Dedifferentiated amniotic fluid mesenchymal stem cell (primary cell): ENCODE data around the gene STIP1.

Source experiments
- DNase-seq: peaks from one replicate; pipeline ENCODE4 v3.0.0-alpha.2; 2016; ENCODE audit errors: extremely low spot score

STIP1 gene

GRCh38 chr11:64198511-64198910, 12.5 kb downstream of the STIP1 start:
- no peak for DNase-seq

GRCh38 chr11:64201543-64201942, 15.6 kb downstream of the STIP1 start:
- DNase-seq = no peak

- no peak for DNase-seq
These were observed 17.0 kb downstream of the STIP1 start for GRCh38 chr11:64202992-64203391.

- DNase-seq = no peak
These were observed 17.6 kb downstream of the STIP1 start for GRCh38 chr11:64203421-64204079.

- DNase-seq = no peak
These were observed 18.1 kb downstream of the STIP1 start for GRCh38 chr11:64204080-64204440.

GRCh38 chr11:64204464-64204989, 18.6 kb downstream of the STIP1 start:
- peak; percentile 91 for DNase-seq

- no peak for DNase-seq
These were observed 20.7 kb downstream of the STIP1 start, which contains the start of gene FERMT3 for GRCh38 chr11:64206457-64207255. Gene FERMT3 (plus strand): TSS chr11:64206721. CDS start chr11:64207365, 644 bp downstream.

- no peak for DNase-seq
These were observed 21.5 kb downstream of the STIP1 start for GRCh38 chr11:64207256-64208085.

- DNase-seq = no peak
These were observed 22.3 kb downstream of the STIP1 start for GRCh38 chr11:64208086-64208795.

- no peak for DNase-seq
These were observed 23.0 kb downstream of the STIP1 start for GRCh38 chr11:64208796-64209562.

- DNase-seq = no peak
These were observed 23.5 kb downstream of the STIP1 start for GRCh38 chr11:64209563-64209843.

GRCh38 chr11:64210301-64211020, 24.5 kb downstream of the STIP1 start:
- DNase-seq = no peak

GRCh38 chr11:64211181-64211872, 25.4 kb downstream of the STIP1 start:
- no peak for DNase-seq

- DNase-seq = no peak
These were observed 30.9 kb downstream of the STIP1 start for GRCh38 chr11:64216879-64217278.

GRCh38 chr11:64218628-64219353, 32.8 kb downstream of the STIP1 start:
- no peak for DNase-seq

GRCh38 chr11:64219354-64219684, 33.3 kb downstream of the STIP1 start:
- no peak for DNase-seq

GRCh38 chr11:64219755-64220154, 33.8 kb downstream of the STIP1 start:
- DNase-seq = no peak

- DNase-seq = no peak
These were observed 34.3 kb downstream of the STIP1 start for GRCh38 chr11:64220271-64220670.

GRCh38 chr11:64220798-64221197, 34.8 kb downstream of the STIP1 start:
- DNase-seq = no peak
